ENCODE data around the gene ASTN2.

ASTN2 gene

DNA sequence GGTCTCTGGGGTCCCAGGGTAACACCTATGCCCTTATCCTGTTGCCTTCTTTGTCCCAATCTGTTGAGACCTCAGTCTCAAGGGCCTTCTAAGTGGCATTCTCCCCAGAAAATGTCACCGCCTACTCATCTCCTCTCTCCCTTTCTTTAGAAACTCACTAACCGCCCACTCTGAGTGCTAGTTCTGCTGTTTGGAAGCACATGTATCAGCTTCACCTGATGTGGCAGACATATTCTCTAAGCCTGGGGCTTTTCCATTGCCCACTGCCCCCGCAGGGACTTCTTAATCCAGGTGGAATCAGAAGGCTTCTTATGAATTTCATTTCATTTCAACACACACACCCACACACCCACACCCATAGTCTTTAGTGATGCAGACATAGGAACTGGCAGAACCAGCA, 165.1 kb downstream of the ASTN2 start:
- no peak overlapping the region for H3K9ac ChIP-seq (ENCODE audit: low read length)
- H3K9me3 ChIP-seq (ENCODE audit: control insufficient read depth, insufficient read depth, low read depth, low read length): no peaks in the 10 kb centered on the region
- H3K36me3 ChIP-seq (ENCODE audit: control insufficient read depth, insufficient read depth, low read length): no peaks in the 10 kb centered on the region
- H3K4me3 ChIP-seq (ENCODE audit: low read depth, low read length): no peak overlapping the region
- no peaks in the 10 kb centered on the region; the same call in 1 of the 2 replicates for H3K27me3 ChIP-seq (ENCODE audit: control insufficient read depth, insufficient read depth, low read length)
- H3K27ac ChIP-seq (ENCODE audit: low read depth, low read length): no peak overlapping the region
- no peaks in the 10 kb centered on the region for H3K4me1 ChIP-seq (ENCODE audit: control insufficient read depth, insufficient read depth, low read length)

DNA sequence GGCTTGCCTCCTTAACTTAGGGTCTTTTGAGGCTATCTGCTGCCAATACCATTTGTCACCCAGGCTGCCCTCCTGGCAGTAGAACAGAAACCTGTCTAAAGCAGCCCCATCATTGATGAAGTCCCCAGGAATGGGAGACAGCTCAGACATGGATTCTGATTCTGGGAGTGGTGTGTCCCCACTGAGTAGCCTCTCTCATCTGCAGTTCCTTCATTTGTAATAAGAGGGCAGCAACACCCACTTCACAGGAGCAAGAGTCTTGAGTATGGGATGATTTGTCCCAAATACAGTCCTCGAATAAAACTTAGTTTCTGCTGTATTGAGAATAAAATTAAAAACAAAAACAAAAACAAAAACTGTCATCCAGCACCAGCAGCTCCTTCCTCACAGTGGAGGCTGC, 167.6 kb downstream of the ASTN2 start:
- Histone ChIP-seq H3K9me3 (ENCODE audit: control insufficient read depth, insufficient read depth, low read depth, low read length) (no peaks in the 10 kb centered on the region), H3K27ac (ENCODE audit: low read depth, low read length) (no peak overlapping the region), H3K9ac (ENCODE audit: low read length) (no peak overlapping the region), H3K27me3 (ENCODE audit: control insufficient read depth, insufficient read depth, low read length) (no peaks in the 10 kb centered on the region; the same call in 1 of the 2 replicates), H3K4me1 (ENCODE audit: control insufficient read depth, insufficient read depth, low read length) (no peaks in the 10 kb centered on the region), H3K36me3 (ENCODE audit: control insufficient read depth, insufficient read depth, low read length) (no peaks in the 10 kb centered on the region), H3K4me3 (ENCODE audit: low read depth, low read length) (no peak overlapping the region)

DNA sequence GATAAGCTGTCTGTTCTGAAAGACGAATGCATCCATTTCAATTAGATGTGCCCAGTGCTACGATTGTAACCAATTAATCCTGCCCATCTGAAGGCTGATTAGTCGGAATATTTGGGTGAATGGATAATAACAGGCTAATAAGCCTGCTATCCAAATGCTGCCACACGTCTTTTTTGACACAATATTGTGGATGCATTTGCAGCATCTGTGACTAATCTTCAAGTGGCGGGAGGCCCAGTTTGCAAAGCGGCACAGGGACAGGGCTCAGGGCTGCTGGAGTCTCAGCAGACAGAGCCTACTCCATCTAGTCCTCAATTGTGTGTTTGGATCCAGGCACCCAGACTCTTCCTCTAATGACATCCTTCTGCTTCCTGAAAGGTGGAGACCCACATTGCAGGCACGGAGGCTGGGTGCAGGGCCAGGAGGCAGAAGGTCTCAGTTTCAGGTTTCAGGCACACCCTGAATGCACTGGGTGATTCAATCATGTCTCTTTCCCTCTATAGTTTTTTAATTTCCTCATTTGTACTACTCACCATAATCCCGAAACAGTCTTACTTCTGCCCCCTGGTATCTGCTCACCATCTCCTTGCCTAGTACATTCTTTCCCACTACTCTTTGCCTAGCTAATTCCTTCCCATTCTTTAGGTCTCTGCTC, 169.6 kb downstream of the ASTN2 start:
- Histone ChIP-seq H3K27me3 (ENCODE audit: control insufficient read depth, insufficient read depth, low read length) (no peaks in the 10 kb centered on the region; the same call in 1 of the 2 replicates), H3K9me3 (ENCODE audit: control insufficient read depth, insufficient read depth, low read depth, low read length) (peaks cover 9% of the 10 kb centered on the region), H3K27ac (ENCODE audit: low read depth, low read length) (no peak overlapping the region), H3K36me3 (ENCODE audit: control insufficient read depth, insufficient read depth, low read length) (no peaks in the 10 kb centered on the region), H3K4me1 (ENCODE audit: control insufficient read depth, insufficient read depth, low read length) (no peaks in the 10 kb centered on the region), H3K9ac (ENCODE audit: low read length) (no peak overlapping the region), H3K4me3 (ENCODE audit: low read depth, low read length) (no peak overlapping the region)

DNA sequence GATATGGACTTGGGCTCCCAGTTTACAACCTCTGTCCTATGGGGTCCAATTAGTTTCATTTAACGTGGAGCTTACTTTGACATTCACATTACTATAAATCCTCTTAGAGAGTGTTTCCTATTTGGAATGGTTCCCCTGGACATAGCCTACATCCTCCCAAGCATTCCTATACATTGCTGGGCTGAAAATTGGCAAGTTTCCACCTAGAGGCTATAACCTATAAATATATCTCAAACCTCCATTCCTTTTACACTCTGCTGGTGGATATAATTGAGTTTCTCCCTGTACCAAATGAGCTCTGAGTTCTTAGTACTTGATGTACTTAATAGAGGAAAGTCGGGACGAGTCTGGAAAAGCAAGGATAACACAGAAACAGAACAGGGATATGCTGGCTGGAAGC, 172.8 kb downstream of the ASTN2 start:
- Histone ChIP-seq H3K4me1 (ENCODE audit: control insufficient read depth, insufficient read depth, low read length) (no peaks in the 10 kb centered on the region; the same call in 1 of the 2 replicates), H3K27ac (ENCODE audit: low read depth, low read length) (no peak overlapping the region), H3K36me3 (ENCODE audit: control insufficient read depth, insufficient read depth, low read length) (no peaks in the 10 kb centered on the region), H3K27me3 (ENCODE audit: control insufficient read depth, insufficient read depth, low read length) (no peaks in the 10 kb centered on the region; the same call in 1 of the 2 replicates), H3K9ac (ENCODE audit: low read length) (no peak overlapping the region), H3K9me3 (ENCODE audit: control insufficient read depth, insufficient read depth, low read depth, low read length) (peaks cover 12% of the 10 kb centered on the region), H3K4me3 (ENCODE audit: low read depth, low read length) (no peak overlapping the region)

DNA sequence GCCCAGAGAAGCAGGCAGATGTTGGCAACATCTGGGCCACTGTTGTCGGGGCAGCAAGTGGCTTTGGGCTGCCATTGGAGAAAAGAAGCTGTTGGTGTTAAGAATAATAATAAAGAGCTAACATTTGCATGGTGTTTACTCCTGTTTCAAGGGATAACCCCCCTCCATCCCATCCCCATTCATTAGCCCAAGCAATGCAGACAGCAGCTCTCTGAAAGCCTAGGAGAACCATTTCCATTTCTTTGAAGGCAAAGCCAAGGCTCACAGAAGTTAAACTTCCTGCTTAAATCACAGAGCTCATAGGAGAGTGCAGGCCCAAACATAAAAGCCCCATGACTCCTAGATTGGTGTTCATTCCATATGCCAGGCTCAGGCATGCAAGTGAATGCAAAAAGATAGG, 175.4 kb downstream of the ASTN2 start:
- H3K4me1 ChIP-seq (ENCODE audit: control insufficient read depth, insufficient read depth, low read length): no peaks in the 10 kb centered on the region; the same call in 1 of the 2 replicates
- no peaks in the 10 kb centered on the region for H3K36me3 ChIP-seq (ENCODE audit: control insufficient read depth, insufficient read depth, low read length)
- H3K27ac ChIP-seq (ENCODE audit: low read depth, low read length): no peak overlapping the region
- H3K9ac ChIP-seq (ENCODE audit: low read length): no peak overlapping the region
- H3K27me3 ChIP-seq (ENCODE audit: control insufficient read depth, insufficient read depth, low read length): no peaks in the 10 kb centered on the region
- H3K4me3 ChIP-seq (ENCODE audit: low read depth, low read length): no peak overlapping the region
- H3K9me3 ChIP-seq (ENCODE audit: control insufficient read depth, insufficient read depth, low read depth, low read length): peaks cover 12% of the 10 kb centered on the region

DNA sequence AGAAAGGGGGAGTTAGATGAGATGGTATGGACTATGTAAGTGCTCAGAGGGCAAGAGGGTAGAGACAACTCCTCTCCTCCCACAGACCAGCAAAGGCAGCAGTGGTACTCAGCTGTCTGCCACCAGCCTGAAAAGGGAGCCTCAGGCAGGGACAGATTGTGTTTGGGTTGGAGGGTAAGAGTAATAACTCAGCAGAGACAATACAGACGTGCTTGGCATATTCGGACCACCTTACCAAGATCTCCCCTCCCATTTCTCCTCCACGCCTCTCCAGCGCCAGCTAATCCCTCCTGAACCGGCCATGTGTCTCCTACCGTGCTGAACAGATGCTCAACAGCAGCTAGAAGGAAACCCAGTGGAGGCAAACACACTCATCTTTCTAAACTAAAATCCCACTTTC, 180.8 kb downstream of the ASTN2 start:
- no peak overlapping the region for H3K27ac ChIP-seq (ENCODE audit: low read depth, low read length)
- H3K9me3 ChIP-seq (ENCODE audit: control insufficient read depth, insufficient read depth, low read depth, low read length): no peaks in the 10 kb centered on the region
- no peaks in the 10 kb centered on the region for H3K36me3 ChIP-seq (ENCODE audit: control insufficient read depth, insufficient read depth, low read length)
- no peaks in the 10 kb centered on the region; the same call in 1 of the 2 replicates for H3K4me1 ChIP-seq (ENCODE audit: control insufficient read depth, insufficient read depth, low read length)
- H3K4me3 ChIP-seq (ENCODE audit: low read depth, low read length): no peak overlapping the region
- H3K27me3 ChIP-seq (ENCODE audit: control insufficient read depth, insufficient read depth, low read length): no peaks in the 10 kb centered on the region
- H3K9ac ChIP-seq (ENCODE audit: low read length): no peak overlapping the region

DNA sequence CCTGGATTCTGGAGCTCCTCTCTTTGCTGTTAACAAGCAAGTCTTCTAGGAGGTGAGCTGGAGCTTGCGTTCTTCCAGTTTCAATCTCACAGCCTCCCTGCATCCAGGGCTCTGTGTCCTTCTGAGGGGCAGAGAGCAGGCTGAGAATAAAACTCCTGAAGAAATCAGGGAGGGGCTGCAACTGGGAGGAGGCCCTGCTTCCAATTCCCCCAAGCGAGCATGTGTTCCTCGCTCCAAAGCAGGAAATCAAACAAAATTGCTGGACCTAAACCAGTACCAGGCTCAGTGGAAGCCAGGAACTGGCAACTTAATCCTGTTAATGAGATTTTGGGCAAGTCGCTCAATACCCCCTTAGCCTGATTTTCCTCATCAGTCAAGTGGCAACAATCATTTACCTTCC, 181.8 kb downstream of the ASTN2 start:
- Histone ChIP-seq H3K4me1 (ENCODE audit: control insufficient read depth, insufficient read depth, low read length) (no peaks in the 10 kb centered on the region), H3K27me3 (ENCODE audit: control insufficient read depth, insufficient read depth, low read length) (no peaks in the 10 kb centered on the region)

DNA sequence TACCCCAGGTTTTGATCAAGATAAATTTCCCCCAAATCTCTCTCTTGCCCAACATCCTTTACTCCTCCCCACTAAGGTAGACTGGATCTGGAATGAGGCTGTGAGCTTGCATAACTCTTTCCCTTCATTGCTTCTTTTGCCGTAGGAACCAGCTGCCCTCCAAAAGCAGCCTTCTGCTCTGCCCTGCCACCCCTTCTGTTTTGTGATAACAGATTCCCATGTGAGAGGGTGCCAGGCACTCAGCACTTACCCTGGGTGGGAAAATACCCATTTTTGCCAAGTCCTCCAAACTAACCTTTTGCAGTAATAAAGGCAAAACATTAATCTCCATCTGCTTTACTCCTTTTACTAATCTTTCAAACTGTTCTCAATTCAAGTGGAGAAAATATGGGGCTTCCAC, 182.6 kb downstream of the ASTN2 start:
- Histone ChIP-seq H3K27me3 (ENCODE audit: control insufficient read depth, insufficient read depth, low read length) (no peaks in the 10 kb centered on the region), H3K4me1 (ENCODE audit: control insufficient read depth, insufficient read depth, low read length) (no peaks in the 10 kb centered on the region), H3K36me3 (ENCODE audit: control insufficient read depth, insufficient read depth, low read length) (no peaks in the 10 kb centered on the region), H3K9ac (ENCODE audit: low read length) (no peak overlapping the region), H3K4me3 (ENCODE audit: low read depth, low read length) (no peak overlapping the region), H3K27ac (ENCODE audit: low read depth, low read length) (no peak overlapping the region), H3K9me3 (ENCODE audit: control insufficient read depth, insufficient read depth, low read depth, low read length) (no peaks in the 10 kb centered on the region)

More for the DNA sequence above, 181.8 kb downstream of the ASTN2 start:
- no peak overlapping the region for H3K9ac ChIP-seq (ENCODE audit: low read length)
- H3K27ac ChIP-seq (ENCODE audit: low read depth, low read length): no peak overlapping the region
- no peak overlapping the region for H3K4me3 ChIP-seq (ENCODE audit: low read depth, low read length)
- H3K36me3 ChIP-seq (ENCODE audit: control insufficient read depth, insufficient read depth, low read length): no peaks in the 10 kb centered on the region
- H3K9me3 ChIP-seq (ENCODE audit: control insufficient read depth, insufficient read depth, low read depth, low read length): no peaks in the 10 kb centered on the region

DNA sequence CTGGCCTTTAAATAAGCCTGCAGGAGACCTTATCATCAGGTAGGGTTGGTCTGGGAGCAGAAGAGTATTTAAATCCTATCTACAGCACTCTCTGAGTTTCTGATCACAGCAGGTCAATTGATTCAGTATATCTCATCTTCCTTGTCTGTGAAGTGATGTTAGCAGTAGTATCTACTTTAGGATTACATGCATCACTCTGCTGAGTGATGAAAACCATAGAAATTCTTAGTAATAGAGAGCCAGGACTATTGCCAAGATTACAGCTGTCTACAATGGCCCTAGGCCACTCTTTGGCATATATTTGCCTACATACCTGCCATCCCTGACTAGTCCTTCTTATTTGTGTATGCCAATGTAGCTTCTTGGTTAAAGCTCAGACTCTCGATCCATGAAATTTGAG, 183.8 kb downstream of the ASTN2 start:
- no peaks in the 10 kb centered on the region for H3K36me3 ChIP-seq (ENCODE audit: control insufficient read depth, insufficient read depth, low read length)
- H3K27me3 ChIP-seq (ENCODE audit: control insufficient read depth, insufficient read depth, low read length): no peaks in the 10 kb centered on the region
- no peak overlapping the region for H3K4me3 ChIP-seq (ENCODE audit: low read depth, low read length)
- H3K9me3 ChIP-seq (ENCODE audit: control insufficient read depth, insufficient read depth, low read depth, low read length): no peaks in the 10 kb centered on the region
- H3K4me1 ChIP-seq (ENCODE audit: control insufficient read depth, insufficient read depth, low read length): no peaks in the 10 kb centered on the region
- no peak overlapping the region for H3K27ac ChIP-seq (ENCODE audit: low read depth, low read length)
- H3K9ac ChIP-seq (ENCODE audit: low read length): no peak overlapping the region

DNA sequence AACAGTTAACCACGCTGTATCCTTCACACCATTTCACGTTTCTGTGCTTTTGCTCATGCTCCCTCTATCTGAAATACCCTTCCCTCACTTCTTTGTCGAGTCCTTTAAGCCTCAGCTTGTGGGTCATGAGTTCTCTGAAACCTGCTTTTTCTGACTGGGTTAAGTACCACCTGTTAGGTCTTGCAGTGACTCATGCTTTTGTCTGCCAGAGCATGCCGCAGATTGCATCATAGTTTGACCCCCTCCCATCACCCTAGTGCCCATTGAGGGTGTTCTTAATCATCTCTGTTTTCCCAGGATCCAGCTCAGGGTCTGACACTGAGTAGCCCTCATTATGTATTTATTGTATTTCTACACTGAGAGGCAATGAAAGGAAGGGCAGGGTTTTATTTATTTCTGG, 190.2 kb downstream of the ASTN2 start:
- no peak overlapping the region for H3K9ac ChIP-seq (ENCODE audit: low read length)
- H3K27me3 ChIP-seq (ENCODE audit: control insufficient read depth, insufficient read depth, low read length): no peaks in the 10 kb centered on the region
- H3K4me1 ChIP-seq (ENCODE audit: control insufficient read depth, insufficient read depth, low read length): peaks cover 7% of the 10 kb centered on the region; the same call in 1 of the 2 replicates
- no peak overlapping the region for H3K4me3 ChIP-seq (ENCODE audit: low read depth, low read length)
- H3K36me3 ChIP-seq (ENCODE audit: control insufficient read depth, insufficient read depth, low read length): no peaks in the 10 kb centered on the region
- H3K9me3 ChIP-seq (ENCODE audit: control insufficient read depth, insufficient read depth, low read depth, low read length): no peaks in the 10 kb centered on the region
- no peak overlapping the region for H3K27ac ChIP-seq (ENCODE audit: low read depth, low read length)

DNA sequence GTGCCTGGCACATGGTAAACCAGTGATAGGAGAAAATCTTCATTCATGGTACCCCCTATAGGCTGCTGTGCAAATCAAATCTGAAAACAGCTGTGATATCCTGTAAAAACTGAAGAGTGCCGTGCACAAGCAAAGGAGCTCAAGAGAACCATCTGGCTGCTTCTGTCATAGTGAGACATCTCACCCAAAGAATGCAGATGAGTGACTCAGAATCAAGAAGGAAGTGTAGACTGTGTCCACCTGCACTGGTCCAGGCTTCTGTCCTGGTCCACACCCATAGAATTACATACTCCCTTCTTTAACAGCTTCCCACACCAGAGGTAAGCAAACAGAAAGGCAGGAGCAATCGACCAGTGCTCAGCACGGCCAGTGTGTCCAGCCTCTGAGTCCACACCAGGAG, 195.9 kb downstream of the ASTN2 start:
- Histone ChIP-seq H3K27ac (ENCODE audit: low read depth, low read length) (no peak overlapping the region), H3K27me3 (ENCODE audit: control insufficient read depth, insufficient read depth, low read length) (no peaks in the 10 kb centered on the region), H3K36me3 (ENCODE audit: control insufficient read depth, insufficient read depth, low read length) (no peaks in the 10 kb centered on the region), H3K9ac (ENCODE audit: low read length) (no peak overlapping the region), H3K9me3 (ENCODE audit: control insufficient read depth, insufficient read depth, low read depth, low read length) (no peaks in the 10 kb centered on the region), H3K4me3 (ENCODE audit: low read depth, low read length) (no peak overlapping the region), H3K4me1 (ENCODE audit: control insufficient read depth, insufficient read depth, low read length) (no peaks in the 10 kb centered on the region)

Measured in HUES6 (cell line).